Measurements from ENCODE around the gene FYN.

FYN gene

DNA sequence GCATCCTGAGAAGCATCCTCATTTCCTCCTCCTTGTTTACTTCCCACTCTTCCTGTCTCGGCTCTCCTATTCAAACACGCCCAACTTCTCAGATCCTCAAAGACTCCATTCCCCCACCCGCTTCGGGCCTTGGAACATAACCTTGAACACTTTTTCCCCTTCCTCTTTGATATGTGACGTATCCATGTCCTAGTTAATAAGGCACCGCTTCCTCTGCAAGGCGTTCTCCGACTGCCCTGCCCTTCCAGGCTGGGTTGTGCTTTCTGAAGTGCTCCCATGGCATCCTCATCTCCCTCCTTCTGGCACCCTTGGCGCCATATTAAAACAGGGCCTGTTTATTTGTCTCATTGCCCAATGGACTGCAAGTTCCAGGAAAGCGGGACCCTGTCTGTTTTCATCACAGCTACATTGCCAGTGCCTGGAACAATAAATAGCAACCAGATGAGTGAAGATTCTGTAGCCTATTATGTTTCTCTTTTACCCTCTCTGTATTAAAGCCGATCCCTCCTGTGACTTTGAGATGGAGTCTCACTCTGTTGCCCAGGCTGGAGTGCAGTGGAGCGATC lies 152.2 kb downstream of the FYN start:
- no peak for DNase-seq

DNA sequence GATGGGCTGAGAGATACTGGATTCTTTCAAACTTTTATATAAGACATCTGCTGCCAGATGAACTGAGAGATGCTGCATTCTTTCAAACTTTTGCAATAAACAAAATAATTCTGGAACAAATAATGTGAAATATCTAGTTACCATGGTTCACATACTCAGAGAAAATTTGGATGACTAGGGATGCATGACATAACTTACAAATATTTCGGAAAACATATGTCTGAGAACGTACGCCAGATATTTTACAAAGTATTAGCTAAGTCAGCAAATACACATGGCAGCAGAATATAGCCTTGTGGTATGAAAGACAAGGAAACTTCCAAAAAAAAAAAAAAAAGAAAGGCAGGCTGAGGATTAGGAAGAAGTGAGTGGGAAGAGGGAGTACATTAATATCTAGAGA lies 154.3 kb downstream of the FYN start:
- DNase-seq = no peak

DNA sequence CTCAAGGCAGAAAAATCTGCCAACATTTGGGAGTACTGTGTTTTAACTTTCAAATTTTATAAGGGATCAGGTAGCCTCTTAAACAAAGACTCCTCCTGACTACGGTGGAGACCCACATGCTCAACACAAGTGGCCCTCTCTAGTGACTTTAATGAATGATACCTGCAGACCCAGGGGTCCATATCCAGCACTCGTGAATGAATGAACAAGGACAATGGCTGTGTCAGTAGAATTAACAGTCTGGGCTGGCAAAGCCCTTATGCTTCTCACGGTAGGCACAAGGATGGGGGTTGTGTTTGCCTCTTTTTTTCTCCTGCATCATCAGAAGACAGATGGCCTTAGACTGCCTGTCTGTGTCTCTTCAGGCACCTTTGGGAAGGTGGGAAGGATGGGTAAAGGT lies 154.9 kb downstream of the FYN start:
- no peak for DNase-seq

- no peak for DNase-seq
Observed at GRCh38 chr6:111717621-111718020, 155.6 kb downstream of the FYN start.

GRCh38 chr6:111716325-111716724 lies 156.9 kb downstream of the FYN start:
- no peak for DNase-seq

GRCh38 chr6:111715321-111715720 lies 157.9 kb downstream of the FYN start:
- peak; percentile 23 for DNase-seq

GRCh38 chr6:111714416-111715270 lies 158.6 kb downstream of the FYN start:
- no peak for DNase-seq

GRCh38 chr6:111713811-111714210 lies 159.4 kb downstream of the FYN start:
- DNase-seq = no peak

DNA sequence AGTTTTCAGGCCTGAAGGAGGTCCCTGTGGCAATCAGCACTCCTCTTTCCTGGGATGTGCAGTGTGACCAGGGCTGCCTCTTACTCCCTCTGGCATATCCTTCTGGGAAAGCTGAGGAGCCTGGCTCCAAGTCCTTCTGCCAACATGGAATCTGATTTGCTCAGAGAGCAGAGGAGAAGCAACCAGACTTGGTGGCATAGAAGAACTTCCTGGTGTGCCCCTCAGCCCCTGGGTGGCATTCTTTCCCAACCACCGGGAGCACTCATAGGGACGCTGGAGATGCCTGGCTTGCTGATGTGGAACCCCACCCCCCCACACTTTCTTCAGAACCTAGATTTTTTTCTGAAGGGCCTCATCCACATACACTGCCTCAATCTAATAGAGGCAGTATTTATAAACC lies 160.0 kb downstream of the FYN start:
- DNase-seq = no peak

DNA sequence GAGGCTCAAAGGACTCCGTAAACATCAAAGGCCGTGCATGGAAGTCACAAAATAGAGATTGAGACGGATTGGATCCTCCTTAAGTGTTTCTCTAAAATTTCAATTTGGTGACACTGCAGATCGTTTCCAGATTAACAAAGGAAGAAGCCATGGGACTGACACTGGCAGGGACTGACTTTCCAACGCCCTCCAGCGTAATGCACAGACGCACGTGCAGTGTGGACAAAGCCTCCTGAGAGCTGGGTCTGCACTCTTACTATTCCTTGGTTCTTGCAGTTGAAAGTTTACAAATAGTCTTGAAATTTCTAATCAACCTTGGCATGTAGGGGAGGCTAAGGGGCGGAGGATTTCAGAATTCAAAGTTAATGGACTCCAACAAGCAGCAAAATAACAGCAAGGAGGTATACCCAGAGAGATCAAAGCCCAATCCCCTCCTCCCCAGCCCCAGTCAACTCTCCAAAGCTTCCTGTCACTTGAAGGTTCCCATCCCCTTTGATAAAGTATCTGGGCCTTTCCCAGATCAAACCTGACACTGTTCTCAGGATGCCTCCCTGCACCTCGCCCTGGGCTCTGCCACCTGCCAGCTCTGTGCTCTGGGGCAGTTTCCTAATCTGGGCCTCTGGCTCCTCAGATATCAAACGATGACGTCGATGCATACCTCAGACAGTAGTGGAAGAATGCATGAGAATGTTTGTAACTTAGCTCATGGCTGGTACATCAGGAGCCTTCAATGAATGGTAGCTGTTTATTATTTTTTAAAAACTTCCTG lies 161.1 kb downstream of the FYN start:
- DNase-seq = no peak

DNA sequence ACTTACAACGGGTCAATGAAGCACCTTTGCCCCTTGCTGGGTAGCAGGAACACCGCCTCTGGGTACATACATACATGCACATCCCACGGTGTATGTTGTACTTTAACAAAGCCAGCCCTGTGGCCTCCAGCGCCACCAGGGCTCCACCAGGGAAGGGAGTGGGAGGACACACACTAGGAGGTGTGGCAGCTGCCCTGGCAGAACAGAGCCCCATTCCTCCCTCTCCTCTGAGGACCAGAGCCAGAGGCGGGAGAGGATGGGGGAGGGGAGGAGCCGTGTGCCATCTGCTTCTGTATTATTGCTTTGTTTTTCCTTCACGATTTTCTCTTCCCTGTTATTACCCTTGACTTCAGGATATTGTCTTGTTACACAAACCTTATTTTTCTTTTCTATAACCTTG lies 161.8 kb downstream of the FYN start:
- no peak for DNase-seq

DNA sequence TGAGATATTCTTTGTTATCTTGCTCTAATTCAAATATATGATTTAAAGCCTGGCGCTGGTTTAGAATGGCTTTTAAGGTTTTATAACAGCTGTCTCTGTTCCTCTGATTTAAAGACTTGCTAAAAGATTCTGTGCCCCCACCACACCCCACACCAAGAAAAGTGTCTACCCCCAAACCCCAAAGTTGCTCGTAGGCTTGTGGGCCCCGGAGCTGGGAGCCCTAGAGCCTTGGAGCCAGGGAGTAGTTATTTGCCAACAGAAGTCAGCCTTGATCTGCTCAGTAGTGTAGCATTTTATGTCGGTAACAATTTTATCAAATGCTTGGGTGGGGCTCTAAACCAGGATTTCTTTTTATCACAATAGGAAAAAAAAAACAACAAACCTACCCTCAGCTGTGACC lies 162.3 kb downstream of the FYN start:
- DNase-seq = no peak

- DNase-seq = no peak
Observed at GRCh38 chr6:111710439-111710838, 162.8 kb downstream of the FYN start.

DNA sequence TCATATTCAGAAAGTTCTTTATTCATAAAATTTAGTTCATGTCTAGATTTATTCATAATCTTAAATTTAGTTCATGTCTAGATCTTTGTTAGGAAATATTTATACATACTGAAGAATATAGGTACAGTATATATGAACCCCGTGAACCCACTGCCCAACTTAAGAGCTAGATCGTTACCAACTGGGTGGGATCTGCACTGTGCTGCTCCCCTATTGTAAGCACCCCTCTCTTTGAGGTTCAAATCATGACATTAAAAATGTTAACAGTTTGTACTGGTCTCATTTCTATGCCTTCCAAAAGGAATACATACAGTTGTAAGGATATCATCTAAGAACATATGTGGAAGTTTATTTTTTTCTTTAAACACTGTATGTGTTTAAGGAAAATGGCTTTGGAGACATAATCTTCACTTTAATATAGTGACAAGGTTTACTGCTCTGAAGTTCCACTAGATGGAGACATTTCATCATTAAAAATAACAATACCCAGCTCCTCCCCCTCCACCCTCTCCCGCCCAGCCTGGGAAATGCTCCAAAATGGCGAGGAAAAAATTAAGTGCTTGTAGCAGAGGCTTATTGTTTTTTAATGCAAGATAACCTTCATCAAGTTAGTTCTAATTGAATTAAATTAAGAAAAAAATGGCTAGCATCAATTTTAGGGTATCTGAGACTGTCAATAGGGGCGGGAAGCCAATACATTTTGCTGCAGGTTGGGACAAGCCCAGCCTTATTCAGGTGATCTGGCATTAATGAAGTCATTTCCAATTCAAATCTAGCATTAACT lies 163.4 kb downstream of the FYN start:
- DNase-seq = peak; percentile 50

GRCh38 chr6:111709201-111709600 lies 164.1 kb downstream of the FYN start:
- DNase-seq = no peak

GRCh38 chr6:111707773-111708172 lies 165.5 kb downstream of the FYN start:
- no peak for DNase-seq

- DNase-seq = no peak
Observed at GRCh38 chr6:111706841-111707391, 166.3 kb downstream of the FYN start.

DNA sequence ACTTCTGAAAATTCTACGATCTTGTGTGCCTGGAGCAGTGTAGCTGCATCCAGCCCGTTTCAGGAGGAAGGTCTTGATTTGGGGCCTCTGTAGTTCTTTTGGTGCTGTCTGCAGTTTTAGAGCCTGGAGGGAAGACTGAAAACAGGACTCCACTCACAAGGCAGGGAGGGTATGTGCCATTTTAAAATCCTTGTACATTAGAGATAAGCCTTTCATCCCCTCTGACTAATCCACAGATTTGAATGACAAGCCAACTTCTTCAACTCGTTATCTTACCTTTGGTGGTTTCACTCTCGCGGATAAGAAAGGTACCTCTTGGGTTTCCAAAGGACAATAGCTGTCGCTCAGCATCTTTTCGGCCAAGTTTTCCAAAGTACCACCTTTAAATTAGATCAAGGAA lies 169.5 kb downstream of the FYN start:
- DNase-seq = no peak

DNA sequence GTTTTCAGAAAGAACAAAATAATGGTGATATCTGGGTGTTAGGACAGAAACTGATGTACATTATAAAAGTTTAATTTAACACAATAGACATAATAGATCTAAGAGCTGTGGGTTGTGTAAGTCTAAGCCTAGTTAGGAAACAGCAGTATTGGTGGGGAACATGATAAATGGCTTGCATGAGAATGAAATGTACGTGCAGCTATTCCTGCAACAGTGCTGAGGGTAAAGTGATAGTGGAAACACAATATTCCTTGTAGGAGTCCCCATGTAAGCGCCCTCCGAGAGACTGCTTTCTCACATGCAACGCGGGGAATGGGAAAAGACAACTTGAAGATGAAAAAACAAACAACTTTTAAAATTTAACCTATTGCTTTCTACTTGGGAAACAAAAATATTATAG lies 171.0 kb downstream of the FYN start:
- no peak for DNase-seq

- no peak for DNase-seq
Observed at GRCh38 chr6:111701146-111701545, 172.1 kb downstream of the FYN start.

DNA sequence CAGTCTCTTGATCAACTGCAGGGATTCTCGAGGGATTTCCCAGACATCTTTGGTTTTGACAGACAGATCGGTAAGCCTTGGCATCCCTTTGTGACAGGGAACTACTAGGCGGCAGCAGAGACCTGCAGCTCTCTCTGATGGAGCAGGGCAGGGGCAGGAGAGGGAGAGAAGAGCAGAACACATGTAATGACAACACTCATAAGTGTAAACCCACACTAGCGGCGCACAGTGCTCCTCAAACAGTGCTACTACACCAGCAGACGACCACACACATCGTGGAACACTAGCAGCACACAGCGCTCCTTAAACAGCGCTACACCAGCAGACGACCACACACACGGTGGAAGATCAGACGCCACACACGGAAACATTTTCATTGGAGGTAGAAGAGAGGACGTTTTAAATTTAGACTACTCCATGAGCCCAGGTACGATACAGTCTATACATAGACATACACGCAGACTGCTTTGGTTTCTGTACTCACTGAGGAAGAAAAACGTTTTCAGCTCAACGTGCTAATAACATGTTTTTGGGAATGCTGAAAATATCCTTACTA lies 173.0 kb downstream of the FYN start:
- no peak for DNase-seq

DNA sequence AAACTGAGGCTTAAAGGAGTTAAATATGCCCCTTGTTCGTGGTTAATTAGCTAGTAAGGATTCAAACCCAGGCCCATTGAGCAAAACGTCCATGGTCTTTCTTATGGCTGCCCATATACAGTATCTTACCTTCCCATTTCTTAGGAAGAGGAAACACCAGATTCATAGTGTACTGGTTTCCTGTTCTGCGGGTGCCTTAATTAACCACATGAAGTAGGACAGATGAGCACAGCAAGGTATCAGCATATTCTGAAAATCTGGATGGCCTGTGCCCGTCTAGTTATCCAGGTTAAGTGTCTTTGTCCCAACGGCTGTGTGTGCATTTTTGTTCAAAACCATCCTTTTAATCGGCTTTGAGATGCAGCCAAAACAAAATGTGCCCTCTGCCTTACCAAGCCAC lies 174.1 kb downstream of the FYN start:
- DNase-seq = no peak

GRCh38 chr6:111696814-111697213 lies 176.4 kb downstream of the FYN start:
- DNase-seq = no peak
